HepG2 (cell line): ENCODE results near the gene C15orf62. TPM values are rescaled to one million over a fixed set of nuclear protein-coding genes. Genes with fewer than 3 reads are reported as not detected.

Experiments used
- ATAC-seq: fragments of 200-7000 bp; cut with Tn5 transposase; 3 replicates; pipeline ENCODE4 v1.9.1; 2020; ENCODE audit warnings: mild to moderate bottlenecking, moderate library complexity
- BruUV-seq: library from RNA; stranded (reverse); fragments of 400-500 nt; replicated peaks from 2 replicates; lab custom pipeline; 2021; lab: Mats Ljungman, UMichigan
- CTCF ChIA-PET: fragments of 300-600 bp; formaldehyde crosslinking; extraction: SDS; loops from one replicate; lab custom pipeline; 2021; ENCODE audit warnings: low total read pairs, inconsistent platforms, low intra/inter-chr PET ratio; lab: Yijun Ruan, JAX
- POLR2A ChIA-PET: fragments of 350-600 bp; sonication (Branson Sonifier 250); formaldehyde crosslinking; loops from one replicate; lab custom pipeline; 2020; ENCODE audit warnings: antibody characterized with exemption, inconsistent platforms; lab: Yijun Ruan, JAX
- DNase-seq: peaks from one replicate; pipeline ENCODE4 v3.0.0-alpha.2; 2015; ENCODE audit warnings: low spot score
- FAIRE-seq: peaks from 3 replicates; lab custom pipeline; 2011; peaks lifted over from hg19 to GRCh38; lab: Jason Lieb, UNC
- H2AFZ ChIP-seq: one replicate; pipeline ENCODE4 v1.6.1; 2011; ENCODE audit warnings: low read length, inconsistent platforms
- H3K27ac ChIP-seq: fragments of 300-600 bp; 3 replicates; pipeline ENCODE4 v1.8.0; 2011; ENCODE audit warnings: mixed run types, mild to moderate bottlenecking, mixed read lengths, low read length, inconsistent platforms; ENCODE audit not compliant: insufficient read depth; ENCODE audit errors: extremely low read length
- H3K27me3 ChIP-seq, 2 experiments: fragments of 200-600 bp in 1 of 2; 2 replicates in 1 of 2; 3 replicates in 1 of 2; pipeline versions ENCODE4 v1.6.0 to v1.8.0; 2011; ENCODE audit warnings: low read length in 2 of 2, mild to moderate bottlenecking in 2 of 2, moderate library complexity in 2 of 2, inconsistent platforms in 1 of 2; ENCODE audit not compliant: insufficient read depth in 2 of 2, control insufficient read depth in 1 of 2
- H3K36me3 ChIP-seq, 2 experiments: fragments of 200-600 bp in 1 of 2; replicated peaks in 1 of 2; 2 replicates in 1 of 2; 3 replicates in 1 of 2; pipeline versions ENCODE4 v1.5.1 to v1.8.0; 2011; ENCODE audit warnings: low read length in 2 of 2, inconsistent platforms in 1 of 2; ENCODE audit not compliant: insufficient read depth in 2 of 2, control insufficient read depth in 1 of 2
- H3K4me1 ChIP-seq: 2 replicates; pipeline ENCODE4 v1.5.1; 2012; ENCODE audit warnings: low read length, inconsistent platforms; ENCODE audit not compliant: insufficient read depth
- H3K4me2 ChIP-seq: 2 replicates; pipeline ENCODE4 v1.6.0; 2011; ENCODE audit warnings: low read depth, low read length, inconsistent platforms
- H3K4me3 ChIP-seq, 3 experiments: fragments of 200-600 bp in 1 of 3; sonication (generic), shearing (Covaris generic) in 1 of 3; replicated peaks in 1 of 3; 2 replicates each; pipeline ENCODE4 v1.5.1; 2011 to 2016; ENCODE audit warnings: low read length in 3 of 3, inconsistent platforms in 2 of 3, low read depth in 2 of 3, mild to moderate bottlenecking in 2 of 3, control low read depth in 1 of 3, mixed read lengths in 1 of 3; ENCODE audit not compliant: insufficient read depth in 1 of 3
- H3K79me2 ChIP-seq: one replicate; pipeline ENCODE4 v1.6.1; 2011; ENCODE audit warnings: low read length, inconsistent platforms; ENCODE audit not compliant: insufficient read depth
- H3K9ac ChIP-seq: 2 replicates; pipeline ENCODE4 v1.6.0; 2011; ENCODE audit warnings: mild to moderate bottlenecking, low read depth, low read length, inconsistent platforms; ENCODE audit not compliant: insufficient read depth
- H3K9me3 ChIP-seq: 2 replicates; pipeline ENCODE4 v1.5.1; 2012; ENCODE audit warnings: mild to moderate bottlenecking, low read length
- H4K20me1 ChIP-seq: 2 replicates; pipeline ENCODE4 v1.6.0; 2011; ENCODE audit warnings: inconsistent platforms, mild to moderate bottlenecking, low read length, moderate library complexity; ENCODE audit not compliant: insufficient read depth
- HIC2 ChIP-seq: sonication (generic); formaldehyde crosslinking; IDR thresholded peaks from 2 replicates; pipeline ENCODE4 v1.9.0; 2022; ENCODE audit warnings: low read depth, missing genetic modification reagents
- IRF9 ChIP-seq: sonication (generic); formaldehyde crosslinking; IDR thresholded peaks from 2 replicates; pipeline ENCODE4 v1.8.0; 2022; ENCODE audit warnings: missing genetic modification reagents, mild to moderate bottlenecking, borderline replicate concordance
- KLF11 ChIP-seq: IDR thresholded peaks from 2 replicates; pipeline ENCODE4 v1.6.1; 2016; ENCODE audit warnings: missing compliant biosample characterization
- KLF9 ChIP-seq: IDR thresholded peaks from 2 replicates; pipeline ENCODE4 v1.6.1; 2016; ENCODE audit warnings: low read depth
- MTA1 ChIP-seq: sonication (generic); formaldehyde crosslinking; IDR thresholded peaks from 2 replicates; pipeline ENCODE4 v1.4.0; 2020; ENCODE audit warnings: missing genetic modification reagents, mild to moderate bottlenecking, borderline replicate concordance
- NCOR1 ChIP-seq: fragments of 200-600 bp; sonication (generic); IDR thresholded peaks from 2 replicates; pipeline ENCODE4 v1.7.0; 2017; ENCODE audit warnings: antibody characterized with exemption, low read length, borderline replicate concordance
- ZSCAN31 ChIP-seq: sonication (generic); formaldehyde crosslinking; IDR thresholded peaks from 2 replicates; pipeline ENCODE4 v1.5.0; 2020; ENCODE audit warnings: low read depth, mild to moderate bottlenecking, missing genetic modification reagents
- WGBS: methylation state at CpG from one replicate; pipeline ENCODE4 v1.1.6; 2017; ENCODE audit warnings: low lambda C conversion rate; 5-methylcytosine and 5-hydroxymethylcytosine counted together
- in situ Hi-C: cut with HindIII; loops from 2 replicates; pipeline ENCODE4 v1.10.0; 2017; ENCODE audit warnings: low pct_unique_long_range_greater_than_20kb; ENCODE audit not compliant: extremely low pct_ligation_motif_present
- intact Hi-C: fragments of 100-400 bp; cut with micrococcal nuclease; formaldehyde crosslinking; loops from one replicate; pipeline ENCODE4 v1.10.0; 2022; ENCODE audit not compliant: unreplicated experiment
- polyA plus RNA-seq, 8 experiments: library from polyadenylated mRNA; depleted of rRNA in 3 of 8; stranded (reverse) in 7 of 8; unstranded in 1 of 8; fragments of >200 nt; fragmentation: Illumina TruSeq in 4 of 8; extraction: Trizol in 4 of 8; gene quantifications; 2 replicates each; pipeline versions ENCODE4 v1.2.1 to v1.2.3, GENCODE V29; 2011 to 2016; ENCODE audit warnings: low read depth in 4 of 8, missing spikeins in 1 of 8, mixed read lengths in 1 of 8; ENCODE audit not compliant: insufficient read depth in 1 of 8
- total RNA-seq, 5 experiments: library from RNA; depleted of rRNA; stranded (reverse); fragments of >200 nt; fragmentation: Illumina TruSeq; extraction: Trizol; gene quantifications; 2 replicates each; pipeline ENCODE4 v1.2.3, GENCODE V29; 2016; ENCODE audit warnings: low read depth in 1 of 5

The C15orf62 gene
- total and polyA plus RNA-seq, 2 of the 13 experiments (the other 11 are each of a cell fraction or from before 2014, with no cell fraction given) = 0.51 to 1.1 TPM

- TF ChIP-seq IRF9 (no peak), HIC2 (CRISPR knock-in tag) (no peak), NCOR1 (no peak)
- TF ChIP-seq, all 625 proteins: peak for 0
Measured at GRCh38 chr15:40722354-40722753, 47.4 kb upstream of the C15orf62 start (continued).

GRCh38 chr15:40722934-40723333, 46.8 kb upstream of the C15orf62 start:
- CTCF ChIA-PET = no interaction called here
- 98% methylated on average over 2 of the region's 2 CpGs for WGBS
- Histone ChIP-seq H3K9me3 (no peaks in the 10 kb centered on the region), H3K79me2 (no peaks in the 10 kb centered on the region), H3K27me3 (no peaks in the 10 kb centered on the region), H3K4me1 (no peaks in the 10 kb centered on the region), H3K4me2 (no peak overlapping the region), H4K20me1 (no peaks in the 10 kb centered on the region), H2AFZ (no peak overlapping the region), H3K4me3 (no peak overlapping the region), H3K27ac (no peak overlapping the region), H3K36me3 (peaks cover 2 to 22% of the 10 kb centered on the region in 2 experiments; a peak in 3 of 5 replicates), H3K9ac (no peak overlapping the region)
- BruUV-seq = no TSS peak
- in situ Hi-C loops = no loop called here
- DNase-seq (no peak), ATAC-seq (no peak), FAIRE-seq (no peak)
- POLR2A ChIA-PET = no interaction called here
- no peak for TF ChIP-seq MTA1
- no peak for TF ChIP-seq ZSCAN31 (CRISPR knock-in tag)
- TF ChIP-seq KLF9 (CRISPR knock-in tag) = no peak
- TF ChIP-seq KLF11 (CRISPR knock-in tag) = no peak
- intact Hi-C loops = no loop called here
